GM21526 (cell line): ENCODE data around the gene EARS2.
"Not testable (repeated sequence)": the region's sequence is repeated elsewhere in the genome, so short reads cannot be mapped to it uniquely, and the experiment has no call there.

Source experiments
- ATAC-seq: cut with Tn5 transposase; IDR thresholded peaks from one replicate; pipeline ENCODE4 v1.9.1; 2021; ENCODE audit warnings: moderate library complexity; ENCODE audit not compliant: unreplicated experiment, low FRiP score

Gene EARS2

DNA sequence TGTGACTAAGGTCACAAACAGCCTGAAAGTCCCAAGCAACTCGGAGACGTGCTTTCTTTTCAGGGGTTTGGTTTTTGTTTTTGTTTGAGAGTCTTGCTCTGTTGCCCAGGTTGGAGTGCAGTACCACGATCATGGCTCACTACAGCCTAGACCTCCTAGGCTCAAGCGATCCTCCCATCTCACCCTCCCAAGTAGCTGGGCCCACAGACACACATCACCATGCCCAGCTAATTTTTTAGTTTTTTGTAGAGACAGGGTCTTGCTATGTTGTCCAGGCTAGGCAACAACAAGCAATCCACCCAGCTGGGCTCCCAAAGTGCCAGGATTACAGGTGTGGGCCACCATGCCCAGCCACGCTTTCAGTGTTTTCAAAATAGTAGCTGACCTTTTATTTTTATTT is 27.1 kb downstream of the EARS2 start:
- ATAC-seq = no peak

DNA sequence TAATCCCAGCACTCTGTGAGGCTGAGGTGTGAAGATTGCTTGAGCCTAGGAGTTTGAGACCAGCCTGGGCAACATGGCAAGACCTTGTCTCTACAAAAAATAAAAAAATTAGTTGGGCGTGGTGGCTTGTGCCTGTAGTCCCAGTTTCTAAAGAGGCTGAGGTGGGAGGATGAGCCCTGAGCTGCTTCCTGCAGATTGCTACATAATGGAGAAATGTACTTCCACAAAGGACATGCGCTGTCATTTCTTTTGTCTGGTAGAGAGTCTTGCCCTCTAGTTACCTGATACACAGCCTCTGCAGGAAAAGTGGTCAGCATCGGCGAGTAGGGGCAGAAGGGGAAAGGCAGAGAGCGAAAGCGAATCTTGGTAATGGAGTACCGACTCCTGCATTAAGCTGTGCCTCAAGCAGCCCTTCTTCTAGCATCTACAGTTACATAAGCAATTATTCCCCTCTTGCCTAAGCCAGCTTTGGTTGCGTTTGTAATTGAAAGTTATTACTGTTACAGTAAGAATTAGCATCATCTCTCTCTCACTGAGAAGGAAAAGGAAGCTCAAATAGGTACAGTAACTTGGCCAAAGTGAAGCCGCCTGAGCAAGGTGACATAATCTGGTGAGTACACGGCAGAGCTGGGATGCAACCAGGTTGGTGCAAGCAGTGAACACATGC is 28.4 kb downstream of the EARS2 start:
- no peak for ATAC-seq

DNA sequence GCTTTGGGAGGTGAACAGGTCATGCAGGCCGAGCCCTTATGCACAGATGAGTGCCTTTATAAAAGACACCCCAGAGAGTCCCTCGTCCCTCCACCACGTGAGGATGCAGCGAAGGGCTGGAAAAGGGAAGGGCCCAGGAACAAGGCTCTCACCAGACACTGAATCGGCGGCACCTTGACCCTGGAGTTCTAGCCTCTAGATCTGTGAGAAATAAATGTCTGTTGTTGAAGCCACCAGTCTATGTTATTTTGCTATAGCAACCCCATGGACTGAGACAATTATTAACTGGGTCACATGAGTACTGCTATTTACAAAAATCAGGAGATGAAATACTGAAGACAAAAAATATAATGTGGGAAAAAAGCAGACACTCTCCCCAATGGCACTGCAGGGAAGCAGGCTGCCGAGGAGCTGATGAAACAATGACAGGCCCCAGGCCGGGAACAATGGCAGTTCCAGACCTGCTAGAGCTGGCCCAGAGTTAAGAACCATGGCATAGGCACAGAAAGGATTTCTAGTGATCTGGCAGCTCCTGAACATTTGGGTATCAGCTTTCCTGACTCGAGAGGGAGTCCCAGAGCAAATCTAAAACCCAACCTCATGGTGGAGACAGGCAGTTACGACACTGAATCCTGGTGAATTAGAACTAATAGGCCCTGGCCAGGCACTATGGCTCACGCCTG is 29.0 kb downstream of the EARS2 start:
- ATAC-seq = no peak

GRCh38 chr16:23524886-23525285 is 32.3 kb downstream of the EARS2 start:
- ATAC-seq = no peak

DNA sequence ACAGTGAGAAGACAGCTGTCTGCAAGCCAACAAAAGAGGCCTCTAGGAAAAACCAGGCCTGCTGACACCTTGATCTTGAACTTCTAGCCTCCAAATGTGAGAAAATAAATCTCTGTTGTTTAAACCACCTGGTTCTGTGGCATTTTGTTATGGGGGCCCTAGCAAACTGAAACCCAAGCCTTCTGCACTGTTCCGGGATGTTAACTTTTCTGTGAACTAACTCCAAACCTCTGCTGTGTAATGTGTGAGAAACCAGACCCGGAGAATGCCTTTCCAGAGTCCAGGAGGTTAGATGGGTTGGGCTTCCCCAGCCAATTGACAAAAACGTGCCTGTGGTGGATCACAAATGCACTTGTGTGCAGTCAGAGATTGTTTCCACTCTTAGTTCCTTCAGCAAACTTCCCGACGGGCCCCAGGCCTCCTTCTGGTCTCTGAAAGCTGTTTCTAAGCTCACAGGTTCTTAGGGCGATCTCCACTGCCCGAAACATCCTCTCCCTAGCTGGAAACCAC is 33.2 kb downstream of the EARS2 start:
- no peak for ATAC-seq

- ATAC-seq = no peak
Measured at GRCh38 chr16:23523321-23523720, 33.8 kb downstream of the EARS2 start.

DNA sequence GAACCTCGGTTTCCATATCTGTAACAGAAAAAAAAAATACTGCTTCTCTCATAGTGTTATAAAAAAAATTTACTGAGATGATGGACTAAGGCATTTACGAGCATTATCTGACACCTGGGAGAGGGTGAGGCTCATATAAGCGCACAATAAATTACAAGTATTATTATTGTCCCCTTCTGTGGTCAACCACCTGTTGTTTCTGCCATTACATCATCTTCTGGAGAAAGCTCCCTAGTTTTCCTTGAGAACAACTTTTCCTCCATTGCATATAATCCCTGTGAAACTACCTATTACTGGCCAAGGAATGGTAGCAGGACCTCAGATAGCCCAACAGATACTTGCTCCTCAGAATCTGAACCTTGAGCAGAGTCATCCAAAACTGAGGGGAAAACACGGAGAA is 35.2 kb downstream of the EARS2 start:
- no peak for ATAC-seq

- no peak for ATAC-seq
Measured at GRCh38 chr16:23521037-23521743, 36.0 kb downstream of the EARS2 start.

GRCh38 chr16:23520500-23520899 is 36.6 kb downstream of the EARS2 start:
- no peak for ATAC-seq

- ATAC-seq = no peak
Measured at GRCh38 chr16:23519282-23519681, 37.9 kb downstream of the EARS2 start.

DNA sequence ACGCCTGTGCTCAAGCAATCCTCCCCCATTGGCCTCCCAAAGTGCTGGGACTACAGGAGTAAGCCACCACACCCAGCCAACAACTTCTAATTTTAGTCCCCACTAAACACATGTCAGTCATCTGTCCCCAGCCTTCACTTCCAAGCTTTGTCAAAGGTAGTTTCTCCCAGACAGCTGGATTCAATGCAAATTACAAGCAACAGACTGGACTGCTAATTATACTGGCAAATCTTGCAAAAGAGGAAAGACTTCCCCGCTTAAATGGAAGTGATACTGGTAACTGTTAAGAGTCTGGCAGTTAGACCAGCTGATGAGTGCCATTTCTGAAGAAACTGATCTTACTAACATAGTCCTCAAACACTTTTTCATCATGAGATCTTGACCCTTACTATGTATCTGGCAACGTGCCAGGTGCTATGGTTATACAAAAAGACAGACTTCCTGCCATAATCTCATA is 38.7 kb downstream of the EARS2 start:
- peak; percentile 53 for ATAC-seq

GRCh38 chr16:23516366-23517137 is 40.6 kb downstream of the EARS2 start:
- no peak for ATAC-seq

DNA sequence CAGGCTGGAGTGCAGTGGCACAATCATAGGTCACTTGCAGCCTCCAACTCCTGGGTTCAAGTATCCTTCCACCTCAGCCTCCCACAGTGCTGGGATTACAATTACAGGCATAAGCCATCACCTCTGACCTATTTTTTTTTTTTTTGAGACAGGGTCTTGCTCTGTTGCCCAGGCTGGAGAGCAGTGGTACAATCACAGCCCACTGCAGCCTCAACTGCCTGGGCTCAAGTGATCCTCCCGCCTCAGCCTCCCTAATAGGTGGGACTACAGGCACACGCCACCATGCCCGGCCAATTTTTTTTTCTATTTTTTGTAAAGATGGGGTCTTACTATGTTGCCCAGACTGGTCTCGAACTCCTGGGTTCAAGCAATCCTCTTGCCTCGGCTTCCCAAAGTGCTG is 41.3 kb downstream of the EARS2 start:
- no peak for ATAC-seq

DNA sequence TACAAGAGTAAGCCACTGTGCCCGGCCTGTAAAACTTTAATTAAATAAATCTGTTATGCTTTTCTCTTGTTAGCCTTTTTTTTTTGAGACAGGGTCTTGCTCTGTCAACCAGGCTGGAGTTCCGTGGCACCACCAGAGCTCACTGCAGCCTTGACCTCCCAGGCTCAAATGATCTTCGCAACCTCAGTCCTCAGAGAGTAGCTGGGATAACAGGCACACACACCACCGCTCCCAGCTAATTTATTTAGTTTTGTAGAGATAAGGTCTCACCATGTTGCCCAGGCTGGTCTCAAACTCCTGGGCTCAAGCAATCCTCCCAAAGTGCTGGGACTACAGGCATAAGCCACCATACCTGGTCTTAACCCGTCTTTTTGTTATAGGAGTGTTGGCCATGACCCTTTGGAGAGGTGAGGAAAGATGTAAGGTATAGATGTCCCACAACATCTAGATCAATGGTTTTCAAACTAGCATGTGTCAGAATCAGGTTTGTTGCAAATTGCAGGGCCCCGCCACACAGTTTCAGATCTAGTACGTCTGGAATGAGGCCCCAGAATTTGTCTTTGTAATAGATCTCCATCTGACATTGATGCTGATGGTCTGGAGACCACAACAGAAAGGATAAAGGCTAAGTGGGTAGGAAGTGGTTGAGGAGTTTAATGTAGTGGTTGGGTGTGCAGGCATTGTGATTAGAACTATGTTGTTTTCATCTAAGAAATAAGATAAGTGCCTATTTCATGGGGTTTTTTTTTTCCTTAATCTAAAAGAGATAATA is 42.6 kb downstream of the EARS2 start:
- no peak for ATAC-seq

DNA sequence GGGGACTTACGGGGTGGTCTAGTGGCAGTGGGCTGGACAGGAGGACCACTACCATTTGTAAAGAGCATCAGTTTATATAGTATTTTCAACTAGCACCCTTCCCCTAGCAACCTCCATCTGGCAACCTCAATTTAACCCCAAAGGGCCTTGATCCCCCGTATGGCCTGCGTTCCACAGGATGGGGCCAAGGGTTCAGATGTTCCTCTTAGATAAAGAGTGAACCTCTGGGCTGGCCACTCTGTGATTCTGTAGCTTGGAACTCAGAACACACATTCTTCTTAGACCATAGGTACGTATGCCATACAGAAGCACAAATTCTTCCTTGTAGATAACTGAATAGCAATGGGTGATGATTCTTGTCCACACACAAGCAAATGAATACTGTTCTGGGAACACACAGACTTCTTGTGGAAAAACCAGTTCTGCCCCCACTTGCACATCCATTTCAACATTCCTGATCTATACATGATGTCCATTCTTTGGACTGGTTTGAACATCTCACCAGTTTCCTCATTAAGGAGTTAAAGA is 44.9 kb downstream of the EARS2 start:
- ATAC-seq = no peak

DNA sequence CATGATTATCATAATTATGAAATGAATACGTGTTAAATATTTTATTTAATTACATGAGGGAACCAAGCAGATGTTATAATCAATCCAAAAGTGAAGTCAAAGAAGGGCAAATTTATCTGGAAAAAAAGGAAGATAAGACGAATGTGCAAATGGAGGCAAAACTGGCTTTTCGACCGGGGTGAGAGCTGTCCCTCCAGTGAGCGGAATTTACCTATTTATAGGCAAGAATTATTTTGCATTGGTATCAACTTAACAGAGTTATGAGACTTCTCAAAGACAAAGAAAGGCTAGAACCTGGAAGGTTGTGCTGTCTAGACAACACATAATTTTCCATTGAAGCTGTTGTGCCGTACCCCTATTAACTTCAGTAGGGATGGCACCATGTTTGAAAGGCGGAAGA is 45.4 kb downstream of the EARS2 start:
- ATAC-seq = no peak

GRCh38 chr16:23510915-23511270 is 46.3 kb downstream of the EARS2 start:
- not testable (repeated sequence) for ATAC-seq

GRCh38 chr16:23510164-23510914 is 46.8 kb downstream of the EARS2 start, which contains the start of gene GGA2:
TSS of gene GGA2 (minus strand) at chr16:23510494. CDS start at chr16:23510411, 83 bp downstream.
- peak; percentile 64 for ATAC-seq

DNA sequence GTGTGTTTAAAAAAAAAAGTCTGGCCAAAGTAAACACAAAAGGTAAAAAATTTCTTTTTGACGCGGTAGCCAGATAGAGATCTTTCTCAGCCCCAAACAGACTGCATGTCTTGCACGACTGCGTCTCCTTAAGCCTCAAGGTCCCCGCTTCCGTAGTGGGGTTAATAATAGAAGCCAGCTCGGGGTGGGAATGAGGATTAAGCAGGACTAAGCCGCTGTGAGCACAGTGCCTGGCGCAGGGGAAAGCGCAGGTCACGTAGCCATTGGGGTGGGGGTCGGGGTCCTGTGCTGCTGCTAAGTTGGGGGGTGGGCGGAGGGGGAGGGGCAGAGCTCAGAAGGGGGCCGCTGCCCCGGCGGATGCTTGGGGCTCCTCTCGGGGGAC is 47.4 kb downstream of the EARS2 start:
- ATAC-seq = no peak
